IMR-90 (cell line): ENCODE data around the gene SPAAR. TPM values are rescaled to one million over a fixed set of nuclear protein-coding genes. Genes with fewer than 3 reads are reported as not detected.
A peak's percentile ranks its signal among the peaks of the same experiment; 100 is the strongest.

Source experiments
- ATAC-seq: fragments of 200-7000 bp; cut with Tn5 transposase; 2 replicates; pipeline ENCODE4 v1.9.1; 2020; ENCODE audit warnings: low read depth, mild to moderate bottlenecking, moderate library complexity
- BruUV-seq: library from RNA; stranded (reverse); fragments of 400-500 nt; replicated peaks from 2 replicates; lab custom pipeline; 2021; lab: Mats Ljungman, UMichigan
- CTCF ChIA-PET: fragments of 300-600 bp; formaldehyde crosslinking; extraction: SDS; loops from one replicate; lab custom pipeline; 2021; ENCODE audit warnings: antibody characterized with exemption; lab: Yijun Ruan, JAX
- POLR2A ChIA-PET: fragments of 300-600 bp; sonication (Branson Sonifier 250); formaldehyde crosslinking; loops from one replicate; lab custom pipeline; 2022; ENCODE audit warnings: antibody characterized with exemption; ENCODE audit not compliant: unreplicated experiment; lab: Charles Lee
- DNase-seq: peaks from one replicate; pipeline ENCODE4 v3.0.0; 2013
- H2AFZ ChIP-seq: replicated peaks from 2 replicates; pipeline ENCODE3; 2013; ENCODE audit warnings: low read length, mild to moderate bottlenecking; ENCODE audit not compliant: poor library complexity
- H2AK5ac ChIP-seq: 2 replicates; pipeline ENCODE4 v1.6.1; 2013; ENCODE audit warnings: low read depth, low read length, inconsistent platforms
- H2AK9ac ChIP-seq: replicated peaks from 2 replicates; pipeline ENCODE3; 2013; ENCODE audit warnings: mild to moderate bottlenecking, low read depth, low read length, moderate library complexity; ENCODE audit not compliant: poor library complexity
- H2BK120ac ChIP-seq: 2 replicates; pipeline ENCODE4 v1.6.1; 2013; ENCODE audit warnings: low read depth, low read length, inconsistent platforms
- H2BK15ac ChIP-seq: 3 replicates; pipeline ENCODE4 v1.6.1; 2013; ENCODE audit warnings: low read depth, low read length, inconsistent platforms
- H2BK20ac ChIP-seq: 2 replicates; pipeline ENCODE4 v1.6.1; 2013; ENCODE audit warnings: low read depth, mild to moderate bottlenecking, inconsistent platforms, low read length, moderate library complexity
- H2BK5ac ChIP-seq: 2 replicates; pipeline ENCODE4 v1.6.1; 2013; ENCODE audit warnings: mild to moderate bottlenecking, low read depth, low read length, inconsistent platforms; ENCODE audit not compliant: poor library complexity, severe bottlenecking
- H3K14ac ChIP-seq: replicated peaks from 2 replicates; pipeline ENCODE4 v1.6.1; 2013; ENCODE audit warnings: low read depth, low read length, inconsistent platforms
- H3K18ac ChIP-seq: 2 replicates; pipeline ENCODE4 v1.6.1; 2013; ENCODE audit warnings: low read depth, low read length, control low read depth
- H3K23ac ChIP-seq: 2 replicates; pipeline ENCODE4 v1.6.1; 2013; ENCODE audit warnings: low read depth, low read length, inconsistent platforms
- H3K27ac ChIP-seq: 2 replicates; pipeline ENCODE4 v1.5.1; 2013; ENCODE audit warnings: mild to moderate bottlenecking, control low read depth, low read length; ENCODE audit not compliant: insufficient read depth
- H3K27me3 ChIP-seq: 2 replicates; pipeline ENCODE4 v1.6.1; 2013; ENCODE audit warnings: low read length; ENCODE audit not compliant: control insufficient read depth, insufficient read depth
- H3K36me3 ChIP-seq: 2 replicates; pipeline ENCODE4 v1.6.1; 2013; ENCODE audit warnings: low read length, mixed read lengths; ENCODE audit not compliant: control insufficient read depth, insufficient read depth
- H3K4ac ChIP-seq: 2 replicates; pipeline ENCODE4 v1.6.1; 2013; ENCODE audit warnings: low read depth, low read length, inconsistent platforms
- H3K4me1 ChIP-seq: 2 replicates; pipeline ENCODE4 v1.6.1; 2013; ENCODE audit warnings: low read length, mixed read lengths; ENCODE audit not compliant: control insufficient read depth, insufficient read depth
- H3K4me2 ChIP-seq: 2 replicates; pipeline ENCODE4 v1.6.1; 2013; ENCODE audit warnings: low read depth, mild to moderate bottlenecking, control low read depth, low read length, moderate library complexity
- H3K4me3 ChIP-seq: 2 replicates; pipeline ENCODE4 v1.5.1; 2013; ENCODE audit warnings: low read depth, mild to moderate bottlenecking, control low read depth, low read length, moderate library complexity; ENCODE audit not compliant: insufficient read depth
- H3K56ac ChIP-seq: 2 replicates; pipeline ENCODE4 v1.6.1; 2013; ENCODE audit warnings: low read length, inconsistent platforms; ENCODE audit not compliant: insufficient read depth; ENCODE audit errors: extremely low read depth
- H3K79me1 ChIP-seq, 2 experiments: 2 replicates each; pipeline ENCODE4 v1.6.1; 2013; ENCODE audit warnings: low read length in 2 of 2, inconsistent platforms in 1 of 2, low read depth in 1 of 2
- H3K9ac ChIP-seq: 2 replicates; pipeline ENCODE4 v1.6.1; 2013; ENCODE audit warnings: low read depth, low read length, control low read depth
- H3K9me1 ChIP-seq: 2 replicates; pipeline ENCODE4 v1.6.1; 2013; ENCODE audit warnings: low read length, inconsistent platforms; ENCODE audit not compliant: insufficient read depth
- H3K9me3 ChIP-seq: 2 replicates; pipeline ENCODE4 v1.6.1; 2013; ENCODE audit warnings: low read length; ENCODE audit not compliant: control insufficient read depth, insufficient read depth
- H4K20me1 ChIP-seq: 2 replicates; pipeline ENCODE4 v1.6.1; 2013; ENCODE audit warnings: low read length, inconsistent platforms; ENCODE audit not compliant: insufficient read depth
- H4K5ac ChIP-seq: 2 replicates; pipeline ENCODE4 v1.6.1; 2013; ENCODE audit warnings: mild to moderate bottlenecking, low read depth, low read length, control low read depth
- H4K8ac ChIP-seq, 2 experiments: 2 replicates each; pipeline ENCODE4 v1.6.1; 2013; ENCODE audit warnings: low read depth in 2 of 2, low read length in 2 of 2, control low read depth in 1 of 2, inconsistent platforms in 1 of 2
- H4K91ac ChIP-seq: 2 replicates; pipeline ENCODE4 v1.6.1; 2013; ENCODE audit warnings: low read depth, low read length, inconsistent platforms; ENCODE audit not compliant: insufficient read depth
- BHLHE40 ChIP-seq: fragments of 150-350 bp; IDR thresholded peaks from 2 replicates; pipeline ENCODE4 v1.6.1; 2016; ENCODE audit warnings: mild to moderate bottlenecking, low read depth, low read length
- CEBPB ChIP-seq: IDR thresholded peaks from 2 replicates; pipeline ENCODE4 v1.6.1; 2012; ENCODE audit warnings: low read depth, low read length, improper control_type of control experiment
- CHD1 ChIP-seq: IDR thresholded peaks from 2 replicates; pipeline ENCODE4 v1.6.1; 2012; ENCODE audit warnings: low read depth, low read length, improper control_type of control experiment
- CTCF ChIP-seq: conservative IDR thresholded peaks from 2 replicates; pipeline ENCODE4 v1.5.1; 2012; ENCODE audit warnings: mild to moderate bottlenecking, low read depth, low read length, improper control_type of control experiment
- FOS ChIP-seq: fragments of 150-350 bp; IDR thresholded peaks from 2 replicates; pipeline ENCODE4 v1.6.1; 2016; ENCODE audit warnings: low read depth, low read length
- MAFK ChIP-seq: IDR thresholded peaks from 2 replicates; pipeline ENCODE4 v1.6.1; 2012; ENCODE audit warnings: low read depth, low read length, improper control_type of control experiment
- MAZ ChIP-seq: IDR thresholded peaks from 2 replicates; pipeline ENCODE4 v1.6.1; 2012; ENCODE audit warnings: low read depth, mild to moderate bottlenecking, low read length, improper control_type of control experiment, moderate library complexity, borderline replicate concordance
- MXI1 ChIP-seq: IDR thresholded peaks from 2 replicates; pipeline ENCODE4 v1.6.1; 2012; ENCODE audit warnings: low read depth, mild to moderate bottlenecking, low read length, moderate library complexity, borderline replicate concordance
- NFE2L2 ChIP-seq: fragments of 150-350 bp; IDR thresholded peaks from 2 replicates; pipeline ENCODE4 v1.6.1; 2016; ENCODE audit warnings: low read depth, mild to moderate bottlenecking, low read length
- POLR2A ChIP-seq: IDR thresholded peaks from 2 replicates; pipeline ENCODE4 v1.6.1; 2012; ENCODE audit warnings: mild to moderate bottlenecking, low read depth, low read length
- RAD21 ChIP-seq: IDR thresholded peaks from 2 replicates; pipeline ENCODE4 v1.6.1; 2012; ENCODE audit warnings: low read length, improper control_type of control experiment
- RCOR1 ChIP-seq: IDR thresholded peaks from 2 replicates; pipeline ENCODE4 v1.6.1; 2012; ENCODE audit warnings: mild to moderate bottlenecking, low read length, improper control_type of control experiment; ENCODE audit not compliant: insufficient replicate concordance
- RFX5 ChIP-seq: IDR thresholded peaks from 2 replicates; pipeline ENCODE4 v1.8.0; 2012; ENCODE audit warnings: low read depth, mild to moderate bottlenecking, low read length, moderate library complexity
- SMC3 ChIP-seq: fragments of 150-350 bp; IDR thresholded peaks from 2 replicates; pipeline ENCODE4 v1.6.1; 2016; ENCODE audit warnings: low read depth, mild to moderate bottlenecking, antibody characterized with exemption, low read length, moderate library complexity
- USF2 ChIP-seq: fragments of 150-350 bp; IDR thresholded peaks from 2 replicates; pipeline ENCODE4 v1.6.1; 2017; ENCODE audit warnings: mild to moderate bottlenecking, antibody characterized with exemption, low read length, low read depth
- WGBS, 2 experiments: methylation state at CpG; one replicate each; pipeline versions ENCODE4 v1.1.5 to v1.1.7; 2013; ENCODE audit warnings: missing lambda C conversion rate in 2 of 2; ENCODE audit not compliant: insufficient read length in 1 of 2; ENCODE audit errors: extremely low coverage in 2 of 2; 5-methylcytosine and 5-hydroxymethylcytosine counted together
- dilution Hi-C: fragments of 300-500 bp; cut with HindIII; formaldehyde crosslinking; loops from one replicate; pipeline ENCODE4 v1.14.3; 2018; ENCODE audit warnings: low sequenced_read_pairs; ENCODE audit not compliant: unreplicated experiment
- in situ Hi-C: fragments of 300-500 bp; cut with MboI; formaldehyde crosslinking; loops from 3 replicates; pipeline ENCODE4 v1.14.3; 2019; ENCODE audit warnings: low sequenced_read_pairs, inconsistent platforms, mixed read lengths
- intact Hi-C: fragments of 100-400 bp; cut with micrococcal nuclease; formaldehyde crosslinking; loops from 2 replicates; pipeline ENCODE4 v1.10.0; 2022
- polyA plus RNA-seq, 3 experiments: library from polyadenylated mRNA; depleted of rRNA; stranded (reverse); fragments of >200 nt; gene quantifications; 2 replicates each; pipeline ENCODE4 v1.2.3, GENCODE V29; 2012; ENCODE audit warnings: low replicate concordance in 1 of 3
- total RNA-seq: library from RNA; depleted of rRNA; stranded (reverse); fragments of >200 nt; gene quantifications from 2 replicates; pipeline ENCODE4 v1.2.3, GENCODE V29; 2012
- TF ChIP-seq, protein P1 (sequence below): fragments of 150-350 bp; IDR thresholded peaks from 2 replicates; pipeline ENCODE4 v1.6.1; 2016; ENCODE audit warnings: low read depth, mild to moderate bottlenecking, low read length, moderate library complexity, borderline replicate concordance

The SPAAR gene
- total and polyA plus RNA-seq, 2 of the 4 experiments (the other 2 are of a cell fraction), result 0.18 to 0.32 TPM

GRCh38 chr9:35948901-35949318 lies 39.6 kb downstream of the SPAAR start:
- Histone ChIP-seq H2BK5ac (peak overlapping the region; percentile 41), H3K9ac (peak overlapping the region; percentile 29; the same call in 1 of the 2 replicates), H2AK9ac (peak overlapping the region; percentile 25), H4K91ac (peak overlapping the region; percentile 68), H3K23ac (peak overlapping the region; percentile 14; the same call in 1 of the 2 replicates), H3K14ac (peak overlapping the region; percentile 43; the same call in 1 of the 2 replicates), H4K20me1 (no peaks in the 10 kb centered on the region), H2BK20ac (peak overlapping the region; percentile 86), H3K9me3 (no peaks in the 10 kb centered on the region), H3K27ac (no peak overlapping the region), H3K79me1 (no peaks in the 10 kb centered on the region; a peak in 1 of 4 replicates), H2AFZ (peak overlapping the region; percentile 80), H3K4me1 (peaks cover 12% of the 10 kb centered on the region), H4K8ac (peak overlapping the region; percentile 61 to 68; a peak in 2 of 4 replicates), H3K27me3 (no peaks in the 10 kb centered on the region), H3K56ac (peak overlapping the region; percentile 33; the same call in 1 of the 2 replicates), H2AK5ac (peak overlapping the region; percentile 64; the same call in 1 of the 2 replicates), H3K4me2 (no peak overlapping the region), H3K4ac (peak overlapping the region; percentile 70), H4K5ac (peak overlapping the region; percentile 86; the same call in 1 of the 2 replicates), H3K36me3 (no peaks in the 10 kb centered on the region), H2BK120ac (peak overlapping the region; percentile 84), H3K18ac (peak overlapping the region; percentile 75; the same call in 1 of the 2 replicates), H3K4me3 (no peak overlapping the region), H3K9me1 (peaks cover 13% of the 10 kb centered on the region), H2BK15ac (peak overlapping the region; percentile 45; the same call in 1 of the 3 replicates)
- CTCF ChIA-PET, result no interaction called here
- intact Hi-C loops (no loop called here), in situ Hi-C loops (loop anchor here (5.0 to 10.0 kb wide), 2 partner anchors 47 to 64 kb away; no protein-coding TSS in a partner anchor), dilution Hi-C loops (no loop called here)
- POLR2A ChIA-PET, result no interaction called here
- no peak for DNase-seq
- no peak for ATAC-seq
- no CpG with 5 or more reads among the region's 2 CpGs for WGBS, 2 experiments
- no TSS peak for BruUV-seq
- no peak for TF ChIP-seq MAZ
- TF ChIP-seq, protein P1, sequence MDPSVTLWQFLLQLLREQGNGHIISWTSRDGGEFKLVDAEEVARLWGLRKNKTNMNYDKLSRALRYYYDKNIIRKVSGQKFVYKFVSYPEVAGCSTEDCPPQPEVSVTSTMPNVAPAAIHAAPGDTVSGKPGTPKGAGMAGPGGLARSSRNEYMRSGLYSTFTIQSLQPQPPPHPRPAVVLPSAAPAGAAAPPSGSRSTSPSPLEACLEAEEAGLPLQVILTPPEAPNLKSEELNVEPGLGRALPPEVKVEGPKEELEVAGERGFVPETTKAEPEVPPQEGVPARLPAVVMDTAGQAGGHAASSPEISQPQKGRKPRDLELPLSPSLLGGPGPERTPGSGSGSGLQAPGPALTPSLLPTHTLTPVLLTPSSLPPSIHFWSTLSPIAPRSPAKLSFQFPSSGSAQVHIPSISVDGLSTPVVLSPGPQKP, result no peak
- no peak for TF ChIP-seq RFX5
- no peak for TF ChIP-seq NFE2L2
- TF ChIP-seq SMC3, result no peak
- TF ChIP-seq POLR2A, result no peak
- no peak for TF ChIP-seq CEBPB
- TF ChIP-seq CTCF, result no peak
- no peak for TF ChIP-seq RCOR1
- TF ChIP-seq BHLHE40, result no peak
- no peak for TF ChIP-seq MAFK
- TF ChIP-seq CHD1, result no peak
- TF ChIP-seq RAD21, result no peak
- no peak for TF ChIP-seq USF2
- TF ChIP-seq MXI1, result no peak
- no peak for TF ChIP-seq FOS
